IMR-90 (cell line): ENCODE data around the gene PLXNA1. TPM values are rescaled to one million over a fixed set of nuclear protein-coding genes. Genes with fewer than 3 reads are reported as not detected.

Experiments used
- ATAC-seq: fragments of 200-7000 bp; cut with Tn5 transposase; 2 replicates; pipeline ENCODE4 v1.9.1; 2020; ENCODE audit warnings: low read depth, mild to moderate bottlenecking, moderate library complexity
- BruUV-seq: library from RNA; stranded (reverse); fragments of 400-500 nt; replicated peaks from 2 replicates; lab custom pipeline; 2021; lab: Mats Ljungman, UMichigan
- CTCF ChIA-PET: fragments of 300-600 bp; formaldehyde crosslinking; extraction: SDS; loops from one replicate; lab custom pipeline; 2021; ENCODE audit warnings: antibody characterized with exemption; lab: Yijun Ruan, JAX
- POLR2A ChIA-PET: fragments of 300-600 bp; sonication (Branson Sonifier 250); formaldehyde crosslinking; loops from one replicate; lab custom pipeline; 2022; ENCODE audit warnings: antibody characterized with exemption; ENCODE audit not compliant: unreplicated experiment; lab: Charles Lee
- DNase-seq: peaks from one replicate; pipeline ENCODE4 v3.0.0; 2013
- H2AFZ ChIP-seq: replicated peaks from 2 replicates; pipeline ENCODE3; 2013; ENCODE audit warnings: low read length, mild to moderate bottlenecking; ENCODE audit not compliant: poor library complexity
- H2AK5ac ChIP-seq: 2 replicates; pipeline ENCODE4 v1.6.1; 2013; ENCODE audit warnings: low read depth, low read length, inconsistent platforms
- H2AK9ac ChIP-seq: replicated peaks from 2 replicates; pipeline ENCODE3; 2013; ENCODE audit warnings: mild to moderate bottlenecking, low read depth, low read length, moderate library complexity; ENCODE audit not compliant: poor library complexity
- H2BK120ac ChIP-seq: 2 replicates; pipeline ENCODE4 v1.6.1; 2013; ENCODE audit warnings: low read depth, low read length, inconsistent platforms
- H2BK15ac ChIP-seq: 3 replicates; pipeline ENCODE4 v1.6.1; 2013; ENCODE audit warnings: low read depth, low read length, inconsistent platforms
- H2BK20ac ChIP-seq: 2 replicates; pipeline ENCODE4 v1.6.1; 2013; ENCODE audit warnings: low read depth, mild to moderate bottlenecking, inconsistent platforms, low read length, moderate library complexity
- H2BK5ac ChIP-seq: 2 replicates; pipeline ENCODE4 v1.6.1; 2013; ENCODE audit warnings: mild to moderate bottlenecking, low read depth, low read length, inconsistent platforms; ENCODE audit not compliant: poor library complexity, severe bottlenecking
- H3K14ac ChIP-seq: replicated peaks from 2 replicates; pipeline ENCODE4 v1.6.1; 2013; ENCODE audit warnings: low read depth, low read length, inconsistent platforms
- H3K18ac ChIP-seq: 2 replicates; pipeline ENCODE4 v1.6.1; 2013; ENCODE audit warnings: low read depth, low read length, control low read depth
- H3K23ac ChIP-seq: 2 replicates; pipeline ENCODE4 v1.6.1; 2013; ENCODE audit warnings: low read depth, low read length, inconsistent platforms
- H3K27ac ChIP-seq: 2 replicates; pipeline ENCODE4 v1.5.1; 2013; ENCODE audit warnings: mild to moderate bottlenecking, control low read depth, low read length; ENCODE audit not compliant: insufficient read depth
- H3K27me3 ChIP-seq: 2 replicates; pipeline ENCODE4 v1.6.1; 2013; ENCODE audit warnings: low read length; ENCODE audit not compliant: control insufficient read depth, insufficient read depth
- H3K36me3 ChIP-seq: 2 replicates; pipeline ENCODE4 v1.6.1; 2013; ENCODE audit warnings: low read length, mixed read lengths; ENCODE audit not compliant: control insufficient read depth, insufficient read depth
- H3K4ac ChIP-seq: 2 replicates; pipeline ENCODE4 v1.6.1; 2013; ENCODE audit warnings: low read depth, low read length, inconsistent platforms
- H3K4me1 ChIP-seq: 2 replicates; pipeline ENCODE4 v1.6.1; 2013; ENCODE audit warnings: low read length, mixed read lengths; ENCODE audit not compliant: control insufficient read depth, insufficient read depth
- H3K4me2 ChIP-seq: 2 replicates; pipeline ENCODE4 v1.6.1; 2013; ENCODE audit warnings: low read depth, mild to moderate bottlenecking, control low read depth, low read length, moderate library complexity
- H3K4me3 ChIP-seq: 2 replicates; pipeline ENCODE4 v1.5.1; 2013; ENCODE audit warnings: low read depth, mild to moderate bottlenecking, control low read depth, low read length, moderate library complexity; ENCODE audit not compliant: insufficient read depth
- H3K56ac ChIP-seq: 2 replicates; pipeline ENCODE4 v1.6.1; 2013; ENCODE audit warnings: low read length, inconsistent platforms; ENCODE audit not compliant: insufficient read depth; ENCODE audit errors: extremely low read depth
- H3K79me1 ChIP-seq, 2 experiments: 2 replicates each; pipeline ENCODE4 v1.6.1; 2013; ENCODE audit warnings: low read length in 2 of 2, inconsistent platforms in 1 of 2, low read depth in 1 of 2
- H3K9ac ChIP-seq: 2 replicates; pipeline ENCODE4 v1.6.1; 2013; ENCODE audit warnings: low read depth, low read length, control low read depth
- H3K9me1 ChIP-seq: 2 replicates; pipeline ENCODE4 v1.6.1; 2013; ENCODE audit warnings: low read length, inconsistent platforms; ENCODE audit not compliant: insufficient read depth
- H3K9me3 ChIP-seq: 2 replicates; pipeline ENCODE4 v1.6.1; 2013; ENCODE audit warnings: low read length; ENCODE audit not compliant: control insufficient read depth, insufficient read depth
- H4K20me1 ChIP-seq: 2 replicates; pipeline ENCODE4 v1.6.1; 2013; ENCODE audit warnings: low read length, inconsistent platforms; ENCODE audit not compliant: insufficient read depth
- H4K5ac ChIP-seq: 2 replicates; pipeline ENCODE4 v1.6.1; 2013; ENCODE audit warnings: mild to moderate bottlenecking, low read depth, low read length, control low read depth
- H4K8ac ChIP-seq, 2 experiments: 2 replicates each; pipeline ENCODE4 v1.6.1; 2013; ENCODE audit warnings: low read depth in 2 of 2, low read length in 2 of 2, control low read depth in 1 of 2, inconsistent platforms in 1 of 2
- H4K91ac ChIP-seq: 2 replicates; pipeline ENCODE4 v1.6.1; 2013; ENCODE audit warnings: low read depth, low read length, inconsistent platforms; ENCODE audit not compliant: insufficient read depth
- CTCF ChIP-seq: conservative IDR thresholded peaks from 2 replicates; pipeline ENCODE4 v1.5.1; 2012; ENCODE audit warnings: mild to moderate bottlenecking, low read depth, low read length, improper control_type of control experiment
- MXI1 ChIP-seq: IDR thresholded peaks from 2 replicates; pipeline ENCODE4 v1.6.1; 2012; ENCODE audit warnings: low read depth, mild to moderate bottlenecking, low read length, moderate library complexity, borderline replicate concordance
- WGBS, 2 experiments: methylation state at CpG; one replicate each; pipeline versions ENCODE4 v1.1.5 to v1.1.7; 2013; ENCODE audit warnings: missing lambda C conversion rate in 2 of 2; ENCODE audit not compliant: insufficient read length in 1 of 2; ENCODE audit errors: extremely low coverage in 2 of 2; 5-methylcytosine and 5-hydroxymethylcytosine counted together
- dilution Hi-C: fragments of 300-500 bp; cut with HindIII; formaldehyde crosslinking; loops from one replicate; pipeline ENCODE4 v1.14.3; 2018; ENCODE audit warnings: low sequenced_read_pairs; ENCODE audit not compliant: unreplicated experiment
- in situ Hi-C: fragments of 300-500 bp; cut with MboI; formaldehyde crosslinking; loops from 3 replicates; pipeline ENCODE4 v1.14.3; 2019; ENCODE audit warnings: low sequenced_read_pairs, inconsistent platforms, mixed read lengths
- intact Hi-C: fragments of 100-400 bp; cut with micrococcal nuclease; formaldehyde crosslinking; loops from 2 replicates; pipeline ENCODE4 v1.10.0; 2022
- polyA plus RNA-seq, 3 experiments: library from polyadenylated mRNA; depleted of rRNA; stranded (reverse); fragments of >200 nt; gene quantifications; 2 replicates each; pipeline ENCODE4 v1.2.3, GENCODE V29; 2012; ENCODE audit warnings: low replicate concordance in 1 of 3
- total RNA-seq: library from RNA; depleted of rRNA; stranded (reverse); fragments of >200 nt; gene quantifications from 2 replicates; pipeline ENCODE4 v1.2.3, GENCODE V29; 2012

Gene PLXNA1
- total and polyA plus RNA-seq, 2 of the 4 experiments (the other 2 are of a cell fraction), result 13.6 to 49.4 TPM

- CTCF ChIA-PET, result no interaction called here
- in situ Hi-C loops, result no loop called here
- Histone ChIP-seq H3K9me1 (no peaks in the 10 kb centered on the region; the same call in 1 of the 2 replicates), H4K5ac (no peak overlapping the region), H3K14ac (no peak overlapping the region), H2BK15ac (no peak overlapping the region), H2BK20ac (no peak overlapping the region), H3K27me3 (no peaks in the 10 kb centered on the region), H3K56ac (no peak overlapping the region), H3K4ac (no peak overlapping the region), H3K79me1 (peaks cover 3 to 29% of the 10 kb centered on the region in 2 experiments; a peak in 2 of 4 replicates), H3K4me2 (no peak overlapping the region), H2AK5ac (no peak overlapping the region), H3K27ac (no peak overlapping the region), H4K91ac (no peak overlapping the region), H3K18ac (no peak overlapping the region), H2AFZ (no peak overlapping the region), H3K4me3 (no peak overlapping the region), H3K23ac (no peak overlapping the region), H3K36me3 (peaks cover 64% of the 10 kb centered on the region), H3K9ac (no peak overlapping the region), H3K4me1 (peaks cover 17% of the 10 kb centered on the region), H2AK9ac (no peak overlapping the region), H3K9me3 (no peaks in the 10 kb centered on the region), H2BK5ac (no peak overlapping the region), H4K8ac (no peak overlapping the region), H4K20me1 (peaks cover 5% of the 10 kb centered on the region; the same call in 1 of the 2 replicates), H2BK120ac (no peak overlapping the region)
- intact Hi-C loops, result no loop called here
- TF ChIP-seq CTCF (no peak), MXI1 (no peak)
- no peak for ATAC-seq
- POLR2A ChIA-PET, result no interaction called here
- no TSS peak for BruUV-seq
- WGBS, 2 experiments, result 88% methylated on average over 10 of the region's 35 CpGs; no CpG with 5 or more reads in 1 of the 2 experiments
- DNase-seq, result no peak
- dilution Hi-C loops, result no loop called here
These were observed 31.8 kb downstream of the PLXNA1 start for GRCh38 chr3:127014536-127015281.
